LNCAP (cell line): Measurements from ENCODE around the gene SPAG16.

Source experiments
- TF ChIP-seq, protein P1 (sequence below): fragments of 450-650 bp; IDR thresholded peaks from 2 replicates; pipeline ENCODE4 v1.5.1; 2017; ENCODE audit warnings: mild to moderate bottlenecking

SPAG16 gene

DNA sequence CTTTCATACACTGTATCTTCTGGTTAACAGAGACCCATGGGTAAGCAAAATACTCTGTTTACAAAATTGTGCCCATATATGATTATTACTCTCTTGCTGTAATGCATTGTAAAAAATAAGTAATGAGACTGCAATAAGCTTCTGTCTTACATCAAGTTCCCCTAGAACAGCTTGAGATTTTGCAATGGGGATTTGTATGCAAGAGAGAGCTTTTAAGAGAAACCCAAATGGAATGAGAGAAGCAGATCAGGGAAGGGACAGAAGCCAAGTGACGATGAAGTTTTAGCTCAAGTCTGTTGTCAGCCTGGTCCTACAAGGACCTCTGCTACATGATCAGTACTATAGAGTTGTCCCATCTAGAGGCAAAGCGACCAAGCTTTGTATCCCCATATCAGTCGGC is 908.4 kb downstream of the SPAG16 start:
- TF ChIP-seq, protein P1, sequence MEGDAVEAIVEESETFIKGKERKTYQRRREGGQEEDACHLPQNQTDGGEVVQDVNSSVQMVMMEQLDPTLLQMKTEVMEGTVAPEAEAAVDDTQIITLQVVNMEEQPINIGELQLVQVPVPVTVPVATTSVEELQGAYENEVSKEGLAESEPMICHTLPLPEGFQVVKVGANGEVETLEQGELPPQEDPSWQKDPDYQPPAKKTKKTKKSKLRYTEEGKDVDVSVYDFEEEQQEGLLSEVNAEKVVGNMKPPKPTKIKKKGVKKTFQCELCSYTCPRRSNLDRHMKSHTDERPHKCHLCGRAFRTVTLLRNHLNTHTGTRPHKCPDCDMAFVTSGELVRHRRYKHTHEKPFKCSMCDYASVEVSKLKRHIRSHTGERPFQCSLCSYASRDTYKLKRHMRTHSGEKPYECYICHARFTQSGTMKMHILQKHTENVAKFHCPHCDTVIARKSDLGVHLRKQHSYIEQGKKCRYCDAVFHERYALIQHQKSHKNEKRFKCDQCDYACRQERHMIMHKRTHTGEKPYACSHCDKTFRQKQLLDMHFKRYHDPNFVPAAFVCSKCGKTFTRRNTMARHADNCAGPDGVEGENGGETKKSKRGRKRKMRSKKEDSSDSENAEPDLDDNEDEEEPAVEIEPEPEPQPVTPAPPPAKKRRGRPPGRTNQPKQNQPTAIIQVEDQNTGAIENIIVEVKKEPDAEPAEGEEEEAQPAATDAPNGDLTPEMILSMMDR: no peak

DNA sequence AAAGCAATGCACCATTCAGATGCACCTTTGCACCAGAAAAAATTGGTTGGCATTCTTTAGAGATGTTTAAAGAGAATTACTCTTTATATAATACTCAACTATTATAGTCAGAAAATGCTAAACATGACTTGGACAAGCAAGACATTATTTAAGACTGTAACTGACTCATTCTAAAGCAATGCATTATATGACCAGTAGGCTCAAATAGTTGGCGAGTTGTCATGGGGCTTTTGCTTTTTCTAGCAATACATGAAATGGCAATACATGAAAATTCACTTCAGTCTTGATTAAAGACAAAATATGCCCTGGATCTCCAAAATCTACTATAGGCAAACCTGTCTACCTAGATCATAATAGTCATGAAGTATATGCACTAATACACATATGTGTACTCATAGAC is 909.7 kb downstream of the SPAG16 start:
- TF ChIP-seq, protein P1: no peak

DNA sequence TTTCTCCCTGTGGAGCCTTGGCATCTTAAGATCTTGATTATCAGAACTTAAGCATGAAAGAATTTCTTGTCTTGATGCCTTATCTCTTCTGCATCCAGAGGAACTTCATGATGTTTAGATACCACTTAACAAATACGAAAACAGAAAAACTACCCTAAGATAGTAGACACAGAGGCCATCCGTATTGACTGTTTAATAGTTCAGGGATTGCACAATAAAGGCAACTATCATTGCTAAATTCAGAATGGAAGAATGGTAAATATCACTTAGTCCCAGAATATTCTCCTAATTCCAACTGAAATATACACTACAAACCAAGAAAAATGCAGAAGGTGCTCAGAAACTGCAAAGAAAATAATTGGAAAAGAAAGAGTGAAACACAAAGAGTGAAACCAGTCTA is 912.0 kb downstream of the SPAG16 start:
- TF ChIP-seq, protein P1: no peak

DNA sequence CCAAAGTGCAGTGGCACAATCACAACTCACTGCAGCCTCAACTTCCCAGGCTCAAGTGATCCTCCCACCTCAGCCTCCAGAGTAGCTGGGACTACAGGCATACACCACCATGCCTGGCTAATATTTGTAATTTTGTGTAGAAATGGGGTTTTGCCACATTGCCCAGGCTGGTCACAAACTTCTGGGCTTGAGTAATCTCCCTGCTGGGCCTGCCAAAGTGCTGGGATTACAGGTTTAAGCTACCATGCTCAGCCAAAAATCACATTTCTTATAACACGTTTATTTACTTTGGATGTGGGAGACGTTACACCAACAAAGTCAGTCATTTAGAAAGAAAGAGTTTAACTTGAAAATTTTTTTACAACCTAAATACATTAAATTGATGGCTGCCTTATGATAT is 917.6 kb downstream of the SPAG16 start:
- TF ChIP-seq, protein P1: no peak

DNA sequence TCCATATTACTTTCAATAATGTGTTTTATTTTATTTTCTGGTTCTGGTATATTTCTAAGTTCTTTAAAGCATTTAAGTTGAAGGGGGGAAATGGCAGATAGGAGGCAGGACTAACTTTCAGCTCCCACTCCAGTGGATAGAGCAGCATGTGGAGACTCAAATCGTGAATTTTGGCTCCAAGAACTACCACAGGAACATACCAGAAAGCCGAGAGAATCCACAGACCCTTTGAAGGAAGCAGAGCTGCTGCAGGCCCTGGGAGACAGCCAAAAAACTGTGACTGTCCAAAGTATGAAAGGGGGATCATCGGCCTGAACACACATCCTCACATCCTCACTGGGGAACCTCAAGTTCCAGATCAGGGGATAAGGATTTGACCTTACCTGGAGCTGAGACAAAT is 919.0 kb downstream of the SPAG16 start:
- TF ChIP-seq, protein P1: no peak

DNA sequence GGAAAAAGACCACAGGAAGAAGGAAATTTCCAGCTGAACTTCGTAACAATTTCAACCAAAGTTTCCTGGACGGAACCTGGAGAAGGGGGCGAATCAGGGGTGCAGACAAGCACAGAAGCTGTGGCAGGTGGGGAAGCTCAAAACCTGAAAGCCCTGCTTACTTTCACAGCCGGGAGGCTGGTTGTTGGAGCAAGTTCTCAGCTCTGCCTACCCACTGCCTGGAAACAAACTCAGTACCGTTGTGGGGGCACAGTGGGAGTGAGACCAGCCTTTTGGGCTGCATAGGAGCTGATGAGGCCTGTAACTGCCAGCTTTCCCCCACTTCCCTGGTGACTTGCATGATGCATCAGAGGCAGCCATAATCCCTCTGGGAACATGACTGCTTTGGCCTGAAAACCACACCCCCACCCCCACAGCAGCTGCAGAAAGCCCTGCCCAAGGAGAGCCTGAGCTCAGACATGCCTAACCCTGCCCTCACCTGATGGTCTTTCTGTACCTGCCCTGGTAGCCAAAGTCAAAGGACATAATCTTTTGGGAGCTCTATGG is 919.6 kb downstream of the SPAG16 start:
- TF ChIP-seq, protein P1: no peak

DNA sequence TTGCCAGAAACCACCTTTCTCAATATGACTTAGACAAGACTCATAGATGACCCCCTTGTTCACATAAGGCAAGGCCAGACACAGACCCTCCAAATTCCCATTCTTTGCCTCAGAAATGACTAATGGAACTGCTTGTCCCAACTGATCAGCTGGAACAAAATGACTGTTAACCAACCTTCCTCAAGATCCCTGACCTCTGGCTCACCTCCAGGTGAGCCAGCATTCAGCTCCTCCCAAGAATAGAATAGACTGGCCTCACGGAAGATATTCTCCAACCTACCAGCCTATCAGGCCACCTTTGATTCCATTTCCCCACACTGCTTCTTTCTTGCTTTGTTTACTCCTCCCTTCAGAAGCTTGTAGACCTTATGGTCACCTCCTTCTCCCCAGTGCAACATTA is 930.8 kb downstream of the SPAG16 start:
- TF ChIP-seq, protein P1: no peak

DNA sequence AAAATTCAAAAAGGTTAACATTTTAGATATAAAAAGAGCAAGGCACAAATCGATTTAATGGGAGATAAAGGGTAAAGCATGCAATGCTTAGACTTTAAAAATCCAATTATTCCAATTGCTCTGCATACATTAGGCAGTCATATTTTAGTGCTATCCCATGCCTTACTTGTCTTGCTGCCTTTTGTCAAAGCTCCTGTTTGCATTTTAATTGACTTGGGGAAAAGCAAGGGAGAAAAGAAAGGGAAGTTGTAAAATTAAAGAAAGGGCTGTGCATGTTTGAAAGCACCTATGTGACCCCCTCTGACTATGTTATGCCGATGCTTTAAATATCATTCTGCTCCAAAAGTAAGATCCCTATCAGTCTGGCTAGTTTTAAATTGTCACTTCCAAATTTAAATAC is 932.9 kb downstream of the SPAG16 start:
- TF ChIP-seq, protein P1: no peak
